ENCODE results near the gene PLEKHO1.
A peak's percentile ranks its signal among the peaks of the same experiment; 100 is the strongest.

PLEKHO1 gene

GRCh38 chr1:150146849-150147542, 2.7 kb upstream of the PLEKHO1 start:
- DNase-seq, result no peak
- intact Hi-C loops (cut with DNase I), result no loop called here

GRCh38 chr1:150148837-150149270, 862 bp upstream of the PLEKHO1 start:
- DNase-seq, result peak in 1 of 42 donors; percentile 44
- intact Hi-C loops (cut with DNase I), result no loop called here

GRCh38 chr1:150150133-150151021, 661 bp downstream of the PLEKHO1 start:
- intact Hi-C loops (cut with DNase I), result no loop called here

GRCh38 chr1:150151291-150152181, 1.8 kb downstream of the PLEKHO1 start:
- DNase-seq, result peak in 1 of 42 donors; percentile 43
- intact Hi-C loops (cut with DNase I), result no loop called here

More at GRCh38 chr1:150150133-150151021, 661 bp downstream of the PLEKHO1 start:
- DNase-seq, result peak in 18 of 42 donors; percentile 23 to 60 (median 32)

- DNase-seq, result peak in 1 of 42 donors; percentile 42
- intact Hi-C loops (cut with DNase I), result no loop called here
These were observed 2.4 kb downstream of the PLEKHO1 start for GRCh38 chr1:150152182-150152536.

GRCh38 chr1:150152772-150153456, 3.2 kb downstream of the PLEKHO1 start:
- intact Hi-C loops (cut with DNase I), result no loop called here

GRCh38 chr1:150154143-150154542, 4.4 kb downstream of the PLEKHO1 start:
- DNase-seq, result peak in 1 of 42 donors; percentile 36
- intact Hi-C loops (cut with DNase I), result no loop called here

More at GRCh38 chr1:150152772-150153456, 3.2 kb downstream of the PLEKHO1 start:
- peak in 1 of 42 donors; percentile 40 for DNase-seq

GRCh38 chr1:150155413-150156071, 5.8 kb downstream of the PLEKHO1 start:
- intact Hi-C loops (cut with DNase I), result no loop called here
- DNase-seq, result peak in 1 of 42 donors; percentile 40

GRCh38 chr1:150156868-150157603, 7.3 kb downstream of the PLEKHO1 start:
- DNase-seq, result peak in 1 of 42 donors; percentile 32
- intact Hi-C loops (cut with DNase I), result no loop called here

GRCh38 chr1:150159550-150159949, 9.8 kb downstream of the PLEKHO1 start:
- peak in 1 of 42 donors; percentile 39 for DNase-seq
- intact Hi-C loops (cut with DNase I), result no loop called here

GRCh38 chr1:150160964-150161621, 11.4 kb downstream of the PLEKHO1 start:
- no peak for DNase-seq
- intact Hi-C loops (cut with DNase I), result no loop called here

- intact Hi-C loops (cut with DNase I), result no loop called here
- peak in 6 of 42 donors; percentile 25 to 58 (median 34) for DNase-seq
These were observed 12.2 kb downstream of the PLEKHO1 start for GRCh38 chr1:150161747-150162581.

GRCh38 chr1:150162582-150162861, 12.8 kb downstream of the PLEKHO1 start:
- DNase-seq, result no peak
- intact Hi-C loops (cut with DNase I), result no loop called here

- intact Hi-C loops (cut with DNase I), result no loop called here
- peak; percentile 58 to 94 (median 84) for DNase-seq
These were observed 13.4 kb downstream of the PLEKHO1 start for GRCh38 chr1:150162862-150163706.

GRCh38 chr1:150164224-150164623, 14.5 kb downstream of the PLEKHO1 start:
- intact Hi-C loops (cut with DNase I), result no loop called here
- DNase-seq, result peak in 1 of 42 donors; percentile 44

All from head of caudate nucleus (tissue), 42 donors.